ENCODE data around the gene RPS27.

- TF ChIP-seq TAF1 (IDR thresholded peaks at IDR 0.05; ENCODE audit: low read depth) (peak; percentile 84), CREB1 (IDR thresholded peaks at IDR 0.05; ENCODE audit: low read depth) (no peak), RAD21 (IDR thresholded peaks at IDR 0.05; ENCODE audit: low read depth) (peak; percentile 20; the same call in 1 of the 2 replicates), EP300 (IDR thresholded peaks at IDR 0.05; ENCODE audit: borderline replicate concordance) (peak; percentile 52; the same call in 1 of the 2 replicates), MAX (IDR thresholded peaks at IDR 0.05) (peak; percentile 96), USF1 (IDR thresholded peaks at IDR 0.05) (peak; percentile 97), YY1 (IDR thresholded peaks at IDR 0.05; ENCODE audit: low read depth) (peak; percentile 83), TCF12 (IDR thresholded peaks at IDR 0.05; ENCODE audit: low read depth) (peak; percentile 64), FOXM1 (IDR thresholded peaks at IDR 0.05; ENCODE audit: borderline replicate concordance, low read depth) (0 out of 2 replicates have a peak, but pooled peaks have one; percentile 19), REST (IDR thresholded peaks at IDR 0.05; ENCODE audit: low read depth) (no peak)
Observed at GRCh38 chr1:153967107-153967999, 23.2 kb upstream of the RPS27 start, which contains the start of gene CREB3L4.

Data from Ishikawa (cell line).